Measurements from ENCODE around the gene TMEFF2.

Gene TMEFF2

DNA sequence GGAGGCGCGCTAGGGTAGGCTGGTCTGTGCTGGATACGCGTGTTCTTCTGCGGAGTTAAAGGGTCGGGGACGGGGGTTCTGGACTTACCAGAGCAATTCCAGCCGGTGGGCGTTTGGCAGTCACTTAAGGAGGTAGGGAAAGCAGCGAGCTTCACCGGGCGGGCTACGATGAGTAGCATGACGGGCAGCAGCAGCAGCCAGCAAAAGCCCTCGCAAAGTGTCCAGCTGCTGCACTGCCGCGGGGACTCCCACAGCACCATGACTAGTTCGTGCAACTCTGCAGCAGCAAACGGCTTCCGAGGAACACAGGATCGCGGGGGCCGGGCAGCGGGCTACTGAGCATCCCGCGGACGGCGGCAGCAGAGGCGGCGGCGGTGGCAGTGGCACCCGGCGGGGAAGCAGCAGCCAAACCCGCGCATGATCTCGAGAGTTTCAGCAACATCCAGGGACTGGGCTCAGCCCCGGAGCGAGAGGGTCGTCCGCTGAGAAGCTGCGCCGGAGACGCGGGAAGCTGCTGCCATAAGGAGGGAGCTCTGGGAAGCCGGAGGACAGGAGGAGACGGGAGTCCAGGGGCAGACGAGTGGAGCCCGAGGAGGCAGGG lies 368 bp downstream of the TMEFF2 start:
- TF ChIP-seq CTCF (IDR thresholded peaks at IDR 0.05; ENCODE audit: unreplicated experiment in 3 of 3) = no peak
- H3K27me3 Mint-ChIP-seq (ENCODE audit: low read depth) = peaks cover 74% of the 10 kb centered on the region
- no peak overlapping the region for H3K27ac Mint-ChIP-seq
- peaks cover 29% of the 10 kb centered on the region for H3K4me1 Mint-ChIP-seq
- H3K4me3 Mint-ChIP-seq = peak overlapping the region; percentile 83 to 87 (median 84)
- H3K9me3 Mint-ChIP-seq = no peaks in the 10 kb centered on the region
- H3K36me3 Mint-ChIP-seq (ENCODE audit: low read depth) = no peaks in the 10 kb centered on the region

DNA sequence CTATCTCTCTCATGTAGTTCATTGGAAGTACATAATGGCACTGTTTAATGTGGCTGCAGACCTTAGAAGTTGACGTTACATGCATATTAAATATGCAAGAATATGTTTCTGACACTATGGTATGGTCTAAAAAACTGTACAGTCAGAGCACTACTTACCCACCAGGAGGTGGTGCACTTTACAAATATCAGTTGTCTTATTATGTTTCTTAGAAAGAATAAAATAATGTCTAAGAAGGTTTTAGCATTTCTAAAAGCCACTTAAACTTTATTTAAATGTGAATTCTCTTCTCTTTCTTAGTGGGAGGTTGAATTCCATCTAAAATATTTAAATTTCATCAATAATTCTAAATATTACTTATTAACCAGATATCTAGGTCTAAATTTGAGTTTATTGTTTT lies 4.3 kb downstream of the TMEFF2 start:
- Mint-ChIP-seq H3K27ac (no peak overlapping the region), H3K27me3 (ENCODE audit: low read depth) (peaks cover 45% of the 10 kb centered on the region), H3K4me3 (no peak overlapping the region), H3K4me1 (peaks cover 22% of the 10 kb centered on the region), H3K9me3 (no peaks in the 10 kb centered on the region), H3K36me3 (ENCODE audit: low read depth) (no peaks in the 10 kb centered on the region)
- peak; percentile 43 to 64 (median 49) for TF ChIP-seq CTCF (IDR thresholded peaks at IDR 0.05; ENCODE audit: unreplicated experiment in 3 of 3)

- peaks cover 12% of the 10 kb centered on the region for H3K27me3 Mint-ChIP-seq (ENCODE audit: low read depth)
- H3K9me3 Mint-ChIP-seq = no peaks in the 10 kb centered on the region
- H3K36me3 Mint-ChIP-seq (ENCODE audit: low read depth) = no peaks in the 10 kb centered on the region
- peaks cover 5% of the 10 kb centered on the region for H3K4me1 Mint-ChIP-seq
- TF ChIP-seq CTCF (IDR thresholded peaks at IDR 0.05; ENCODE audit: unreplicated experiment in 3 of 3) = no peak
- no peak overlapping the region for H3K4me3 Mint-ChIP-seq
- H3K27ac Mint-ChIP-seq = no peak overlapping the region
Observed at GRCh38 chr2:192186806-192187205, 7.9 kb downstream of the TMEFF2 start.

GRCh38 chr2:192184349-192184748 lies 10.4 kb downstream of the TMEFF2 start:
- Mint-ChIP-seq H3K4me1 (peaks cover 5% of the 10 kb centered on the region), H3K4me3 (no peak overlapping the region), H3K9me3 (no peaks in the 10 kb centered on the region), H3K36me3 (ENCODE audit: low read depth) (no peaks in the 10 kb centered on the region), H3K27me3 (ENCODE audit: low read depth) (peaks cover 4% of the 10 kb centered on the region), H3K27ac (no peak overlapping the region)
- no peak for TF ChIP-seq CTCF (IDR thresholded peaks at IDR 0.05; ENCODE audit: unreplicated experiment in 3 of 3)

DNA sequence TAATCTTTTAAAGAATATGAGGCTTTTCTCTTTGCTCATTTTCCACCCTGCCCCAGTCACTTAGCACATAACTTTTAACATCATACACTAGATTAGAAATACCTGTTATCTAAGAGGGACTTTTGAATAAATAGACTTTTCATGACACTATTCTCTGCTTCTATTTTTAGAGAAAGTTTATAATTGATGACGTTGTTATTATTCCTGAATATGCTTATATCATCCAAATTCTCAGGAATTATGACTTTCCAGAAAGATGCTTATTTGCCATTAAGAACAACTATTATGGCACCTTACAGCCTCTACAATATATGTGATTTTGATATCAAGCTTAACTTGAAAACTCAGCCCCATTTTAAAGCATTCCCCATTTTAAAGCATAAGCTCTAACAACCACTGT lies 11.4 kb downstream of the TMEFF2 start:
- Mint-ChIP-seq H3K4me3 (no peak overlapping the region), H3K27me3 (ENCODE audit: low read depth) (peaks cover 4% of the 10 kb centered on the region), H3K27ac (no peak overlapping the region), H3K36me3 (ENCODE audit: low read depth) (no peaks in the 10 kb centered on the region), H3K9me3 (no peaks in the 10 kb centered on the region), H3K4me1 (peaks cover 5% of the 10 kb centered on the region)
- no peak for TF ChIP-seq CTCF (IDR thresholded peaks at IDR 0.05; ENCODE audit: unreplicated experiment in 3 of 3)

DNA sequence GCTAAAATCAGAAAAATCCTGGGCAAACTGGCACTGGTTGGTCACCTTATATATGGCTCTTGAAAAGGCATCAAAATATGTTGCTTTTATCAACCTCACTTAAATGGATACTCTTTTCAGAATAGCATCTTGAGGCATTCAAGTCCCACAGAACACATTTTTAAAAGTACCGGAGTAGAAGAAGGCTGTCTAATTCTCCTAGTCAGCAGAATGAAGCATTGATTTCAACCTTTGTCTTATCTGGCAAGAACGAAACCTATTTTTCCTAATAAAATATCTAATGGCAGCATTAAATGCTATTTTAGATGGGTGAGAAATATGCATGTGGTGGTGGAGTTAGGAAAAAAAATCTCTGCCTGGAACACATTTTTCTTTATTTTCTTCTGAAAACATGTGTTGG lies 27.8 kb downstream of the TMEFF2 start:
- H3K9me3 Mint-ChIP-seq = no peaks in the 10 kb centered on the region

More for the DNA sequence above, 27.8 kb downstream of the TMEFF2 start:
- no peak for TF ChIP-seq CTCF (IDR thresholded peaks at IDR 0.05; ENCODE audit: unreplicated experiment in 3 of 3)
- Mint-ChIP-seq H3K4me3 (no peak overlapping the region), H3K27me3 (ENCODE audit: low read depth) (peaks cover 38% of the 10 kb centered on the region), H3K36me3 (ENCODE audit: low read depth) (no peaks in the 10 kb centered on the region), H3K27ac (no peak overlapping the region), H3K4me1 (no peaks in the 10 kb centered on the region)
